Activated CD4-positive, alpha-beta T cell treated with anti-CD3 and anti-CD28 coated beads, Interleukin-2, amount 10 ng/mL, durations not matched to agents 7 days and 5 days (primary cell): ENCODE results near the gene SIRT1. TPM values are rescaled to one million over a fixed set of nuclear protein-coding genes. Genes with fewer than 3 reads are reported as not detected.
"Not testable (repeated sequence)": the region's sequence is repeated elsewhere in the genome, so short reads cannot be mapped to it uniquely, and the experiment has no call there.

Experiments
- CTCF ChIA-PET: fragments of 350-600 bp; sonication (Branson Sonifier 250); formaldehyde crosslinking; loops from one replicate; lab custom pipeline; 2021; ENCODE audit warnings: antibody characterized with exemption; lab: Charles Lee
- POLR2A ChIA-PET: fragments of 350-600 bp; sonication (Branson Sonifier 250); formaldehyde crosslinking; loops from one replicate; lab custom pipeline; 2021; ENCODE audit warnings: antibody characterized with exemption; lab: Charles Lee
- DNase-seq: peaks from one replicate; pipeline ENCODE4 v3.0.0-alpha.2; 2020
- H3K27ac Mint-ChIP-seq: one replicate; pipeline ENCODE4 v1.8.0; 2021; ENCODE audit warnings: mild to moderate bottlenecking, moderate library complexity, mixed read lengths
- H3K27me3 Mint-ChIP-seq: one replicate; pipeline ENCODE4 v1.8.0; 2021; ENCODE audit warnings: mixed read lengths
- H3K36me3 Mint-ChIP-seq: one replicate; pipeline ENCODE4 v1.8.0; 2021; ENCODE audit warnings: low read depth, mixed read lengths
- H3K4me1 Mint-ChIP-seq: one replicate; pipeline ENCODE4 v1.8.0; 2021; ENCODE audit warnings: mixed read lengths
- H3K4me3 Mint-ChIP-seq: one replicate; pipeline ENCODE4 v1.8.0; 2021; ENCODE audit warnings: mild to moderate bottlenecking, moderate library complexity, mixed read lengths
- H3K9me3 Mint-ChIP-seq: one replicate; pipeline ENCODE4 v1.8.0; 2021; ENCODE audit warnings: mixed read lengths
- total RNA-seq, 2 experiments: library from RNA; stranded (reverse); gene quantifications; one replicate each; pipeline ENCODE4 v1.2.3, GENCODE V29; 2021

SIRT1 gene
- 10 to 100 TPM; 21.9 to 25.8 TPM for total RNA-seq

DNA sequence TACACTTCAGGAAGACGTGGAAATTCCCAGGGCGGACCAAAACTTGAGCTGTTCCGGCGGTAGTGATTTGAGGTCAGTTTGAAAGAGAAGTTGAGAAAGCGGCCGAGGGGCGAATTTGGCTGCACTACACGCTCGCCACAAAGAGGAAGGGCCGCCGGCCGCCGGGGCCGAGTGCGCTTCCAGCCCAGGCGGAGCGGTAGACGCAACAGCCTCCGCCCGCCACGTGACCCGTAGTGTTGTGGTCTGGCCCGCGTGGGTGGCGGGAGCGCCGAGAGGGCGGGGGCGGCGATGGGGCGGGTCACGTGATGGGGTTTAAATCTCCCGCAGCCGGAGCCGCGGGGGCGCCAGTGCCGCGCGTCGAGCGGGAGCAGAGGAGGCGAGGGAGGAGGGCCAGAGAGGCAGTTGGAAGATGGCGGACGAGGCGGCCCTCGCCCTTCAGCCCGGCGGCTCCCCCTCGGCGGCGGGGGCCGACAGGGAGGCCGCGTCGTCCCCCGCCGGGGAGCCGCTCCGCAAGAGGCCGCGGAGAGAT is at the start of gene SIRT1:
Gene SIRT1 (plus strand): TSS at position 344 of the 529 bp plus-strand sequence. CDS start 66 bp downstream, at position 410.
- DNase-seq: peak; percentile 94
- H3K4me3 Mint-ChIP-seq: peak within 1 kb of the TSS; percentile 95
- H3K9me3 Mint-ChIP-seq: no peaks in the 10 kb centered on the region
- H3K36me3 Mint-ChIP-seq: peaks cover 26% of the 10 kb centered on the region
- POLR2A ChIA-PET: no interaction called here
- H3K27me3 Mint-ChIP-seq: no peaks in the 10 kb centered on the region
- H3K27ac Mint-ChIP-seq: peak within 1 kb of the TSS; percentile 97
- peaks cover 37% of the 10 kb centered on the region for H3K4me1 Mint-ChIP-seq
- CTCF ChIA-PET: interaction anchor here (0.5 to 1.5 kb wide), 5 partner anchors 12 to 1305 kb away, joined by 3 to 4 read pairs (median 3); no protein-coding TSS in a partner anchor

DNA sequence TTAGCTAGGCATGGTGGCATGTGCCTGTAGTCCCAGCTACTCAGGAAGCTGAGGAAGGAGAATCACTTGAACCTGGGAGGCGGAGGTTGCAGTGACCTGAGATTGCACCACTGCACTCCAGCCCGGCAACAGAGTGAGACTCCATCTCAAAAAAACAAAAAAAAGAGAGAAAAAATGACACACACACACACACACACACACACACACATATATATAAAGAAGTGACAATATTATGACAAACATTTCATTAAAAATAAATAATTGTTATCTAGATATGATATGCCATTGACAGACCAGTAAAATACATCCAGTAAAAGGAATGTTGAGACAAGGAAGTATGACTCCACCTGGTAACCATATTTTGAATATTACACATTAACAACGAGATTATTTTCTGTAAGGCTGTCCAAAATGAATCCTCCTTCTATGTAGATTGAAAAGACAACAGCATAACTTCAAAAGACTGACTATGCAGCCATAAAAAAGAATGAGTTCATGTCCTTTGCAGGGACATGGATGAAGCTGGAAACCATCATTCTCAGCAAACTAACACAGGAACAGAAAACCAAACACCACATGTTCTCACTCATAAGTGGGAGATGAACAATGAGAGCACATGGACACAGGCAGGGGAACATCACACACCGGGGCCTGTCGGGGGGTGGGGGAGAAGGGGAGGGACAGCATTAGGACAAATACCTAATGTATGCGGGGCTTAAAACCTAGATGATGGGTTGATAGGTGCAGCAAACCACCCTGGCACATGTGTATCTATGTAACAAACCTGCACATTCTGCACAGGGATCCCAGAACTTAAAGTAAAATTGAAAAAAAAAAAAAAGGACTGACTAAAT is 48.7 kb upstream of the SIRT1 start:
- not testable (repeated sequence) for H3K4me1 Mint-ChIP-seq, DNase-seq, H3K36me3 Mint-ChIP-seq, H3K27me3 Mint-ChIP-seq, H3K27ac Mint-ChIP-seq, H3K4me3 Mint-ChIP-seq, H3K9me3 Mint-ChIP-seq
- ChIA-PET POLR2A (interaction anchor here (0.6 kb wide), 1 partner anchor 20 kb away, joined by 9 read pairs; no protein-coding TSS in a partner anchor), CTCF (interaction anchor here (0.9 to 2.1 kb wide), 2 partner anchors 11 to 12 kb away, joined by 3 to 6 read pairs; no protein-coding TSS in a partner anchor)

DNA sequence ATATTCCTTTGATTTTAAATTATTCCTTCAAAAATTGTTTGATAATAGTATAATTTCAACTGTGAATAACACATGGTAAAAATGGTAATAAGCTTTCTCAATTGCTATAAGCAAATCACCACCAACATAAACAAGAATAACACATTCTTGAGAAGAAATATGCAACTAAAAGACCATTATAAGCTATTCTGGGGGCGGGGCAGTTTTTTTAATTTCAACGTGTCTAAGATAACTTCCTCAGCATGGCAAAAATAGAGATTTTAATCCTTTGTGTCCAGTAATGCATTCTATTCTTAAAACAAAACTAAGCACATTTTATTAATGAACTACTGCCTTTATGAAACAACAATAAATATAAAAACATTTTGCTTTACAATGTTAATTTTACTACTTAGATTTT is 48.0 kb upstream of the SIRT1 start:
- H3K27me3 Mint-ChIP-seq: no peaks in the 10 kb centered on the region
- no peaks in the 10 kb centered on the region for H3K36me3 Mint-ChIP-seq
- no peak overlapping the region for H3K4me3 Mint-ChIP-seq
- H3K9me3 Mint-ChIP-seq: peaks cover 4% of the 10 kb centered on the region
- no peak for DNase-seq
- CTCF ChIA-PET: interaction anchor here (0.9 to 2.1 kb wide), 2 partner anchors 10 to 13 kb away, joined by 3 to 6 read pairs; no protein-coding TSS in a partner anchor
- POLR2A ChIA-PET: interaction anchor here (0.6 kb wide), 1 partner anchor 20 kb away, joined by 9 read pairs; no protein-coding TSS in a partner anchor
- no peak overlapping the region for H3K27ac Mint-ChIP-seq
- peaks cover 3% of the 10 kb centered on the region for H3K4me1 Mint-ChIP-seq

DNA sequence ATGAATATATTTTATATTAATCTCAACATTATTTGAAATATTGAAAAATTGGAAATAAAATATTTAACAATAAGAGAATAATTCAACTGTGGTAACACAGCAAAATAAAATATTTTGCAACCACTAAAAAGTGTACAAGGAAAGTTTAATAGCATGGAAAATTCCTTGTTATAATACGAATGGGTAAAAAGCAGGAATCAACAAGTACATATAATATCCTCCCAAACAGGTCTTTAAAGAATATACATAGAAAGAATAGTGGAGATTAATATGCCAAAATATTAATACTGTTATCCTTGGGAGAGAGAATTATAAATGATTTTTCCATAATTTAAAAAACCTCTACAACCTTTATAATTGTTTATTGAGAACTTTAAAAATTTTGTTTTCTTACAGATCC is 47.5 kb upstream of the SIRT1 start:
- Mint-ChIP-seq H3K27me3 (no peaks in the 10 kb centered on the region), H3K36me3 (no peaks in the 10 kb centered on the region), H3K9me3 (peaks cover 5% of the 10 kb centered on the region), H3K4me3 (no peak overlapping the region), H3K4me1 (peaks cover 3% of the 10 kb centered on the region), H3K27ac (no peak overlapping the region)
- ChIA-PET POLR2A (interaction anchor here (0.7 kb wide), 1 partner anchor 17 kb away, joined by 3 read pairs; no protein-coding TSS in a partner anchor), CTCF (interaction anchor here (0.9 kb wide), 1 partner anchor 9 kb away, joined by 3 read pairs; no protein-coding TSS in a partner anchor)
- no peak for DNase-seq

DNA sequence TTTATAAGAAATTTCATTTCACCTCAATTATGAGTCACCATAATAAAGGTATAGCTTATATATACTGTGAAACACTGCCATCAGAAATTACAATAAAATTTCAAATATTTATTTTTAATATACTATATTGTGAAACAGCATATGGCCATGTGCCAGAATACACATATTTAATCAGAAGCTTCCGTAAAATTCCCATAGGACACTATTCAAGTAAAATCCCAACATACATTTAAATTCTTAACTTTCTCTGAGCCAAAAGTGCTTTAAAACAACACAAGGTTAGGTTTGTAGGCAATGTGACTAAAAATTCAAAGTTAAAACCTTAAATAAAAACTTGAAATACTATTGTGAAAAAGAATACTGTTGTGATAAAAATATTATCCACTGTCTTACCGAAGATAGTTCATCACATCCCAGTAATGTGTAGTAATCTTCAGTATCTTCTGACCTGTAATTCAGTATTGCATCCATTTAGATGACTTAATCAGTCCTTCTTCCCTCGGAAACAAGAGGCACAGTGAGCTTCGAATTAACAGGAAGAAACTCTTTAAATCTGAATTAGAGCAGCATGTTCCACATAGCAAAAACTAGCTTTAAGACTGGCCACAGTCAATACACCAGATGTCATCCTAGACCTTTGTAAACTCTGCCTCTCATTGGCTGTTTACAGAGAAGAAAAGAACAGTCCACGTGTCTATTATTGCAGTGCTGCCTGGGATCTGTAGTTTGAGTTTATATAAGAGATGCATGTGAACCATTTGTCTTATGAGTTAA is 46.7 kb upstream of the SIRT1 start, which contains the start of gene DNAJC12:
Gene DNAJC12 (minus strand): TSS at position 648 of the 774 bp plus-strand sequence. CDS start 177 bp downstream, at position 471.
- DNase-seq: peak; percentile 8
- H3K36me3 Mint-ChIP-seq: no peaks in the 10 kb centered on the region
- ChIA-PET CTCF (no interaction called here), POLR2A (interaction anchor here (0.7 kb wide), 1 partner anchor 18 kb away, joined by 3 read pairs; no protein-coding TSS in a partner anchor)
- no peaks in the 10 kb centered on the region for H3K27me3 Mint-ChIP-seq
- H3K9me3 Mint-ChIP-seq: peaks cover 9% of the 10 kb centered on the region
- H3K4me1 Mint-ChIP-seq: peaks cover 3% of the 10 kb centered on the region
- peak within 1 kb of the TSS; percentile 34 for H3K4me3 Mint-ChIP-seq
- peak within 1 kb of the TSS; percentile 19 for H3K27ac Mint-ChIP-seq

- H3K4me1 Mint-ChIP-seq, H3K27me3 Mint-ChIP-seq, H3K4me3 Mint-ChIP-seq, H3K27ac Mint-ChIP-seq, DNase-seq, CTCF ChIA-PET, H3K36me3 Mint-ChIP-seq, POLR2A ChIA-PET, H3K9me3 Mint-ChIP-seq: not testable (repeated sequence)
These were observed 44.9 kb upstream of the SIRT1 start for GRCh38 chr10:67839511-67839910.

GRCh38 chr10:67839951-67840350 is 44.5 kb upstream of the SIRT1 start:
- no peak for DNase-seq
- H3K4me3 Mint-ChIP-seq: no peak overlapping the region
- ChIA-PET CTCF (no interaction called here), POLR2A (no interaction called here)
- H3K27ac Mint-ChIP-seq: no peak overlapping the region
- H3K36me3 Mint-ChIP-seq: no peaks in the 10 kb centered on the region
- H3K27me3 Mint-ChIP-seq: no peaks in the 10 kb centered on the region
- H3K9me3 Mint-ChIP-seq: peaks cover 9% of the 10 kb centered on the region
- peaks cover 3% of the 10 kb centered on the region for H3K4me1 Mint-ChIP-seq

DNA sequence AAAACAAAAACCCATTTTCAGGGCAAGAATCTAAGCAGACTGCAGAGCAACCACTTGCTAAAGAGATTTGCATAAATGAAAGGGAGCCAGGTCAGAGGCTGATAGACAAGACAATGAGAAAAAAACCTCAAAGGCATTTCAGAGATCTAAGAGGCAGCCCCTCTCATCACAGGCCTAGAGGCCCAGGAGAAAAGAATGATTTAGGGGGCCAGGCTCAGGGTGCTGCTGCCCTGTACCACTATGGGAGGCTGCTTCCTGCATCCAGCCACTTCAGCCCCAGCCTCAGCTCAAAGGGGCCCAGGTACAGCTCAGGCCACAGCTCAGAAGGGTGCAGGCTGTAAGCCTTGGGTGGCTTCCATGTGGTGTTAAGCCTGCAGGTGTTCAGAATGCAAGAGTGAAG is 42.7 kb upstream of the SIRT1 start:
- no peak overlapping the region for H3K4me3 Mint-ChIP-seq
- no peak for DNase-seq
- peaks cover 9% of the 10 kb centered on the region for H3K9me3 Mint-ChIP-seq
- CTCF ChIA-PET: interaction anchor here (0.5 to 1.1 kb wide), 2 partner anchors 10 to 660 kb away, joined by 3 to 5 read pairs; no protein-coding TSS in a partner anchor
- no peak overlapping the region for H3K27ac Mint-ChIP-seq
- H3K27me3 Mint-ChIP-seq: no peaks in the 10 kb centered on the region
- POLR2A ChIA-PET: no interaction called here
- peaks cover 3% of the 10 kb centered on the region for H3K4me1 Mint-ChIP-seq
- no peaks in the 10 kb centered on the region for H3K36me3 Mint-ChIP-seq

DNA sequence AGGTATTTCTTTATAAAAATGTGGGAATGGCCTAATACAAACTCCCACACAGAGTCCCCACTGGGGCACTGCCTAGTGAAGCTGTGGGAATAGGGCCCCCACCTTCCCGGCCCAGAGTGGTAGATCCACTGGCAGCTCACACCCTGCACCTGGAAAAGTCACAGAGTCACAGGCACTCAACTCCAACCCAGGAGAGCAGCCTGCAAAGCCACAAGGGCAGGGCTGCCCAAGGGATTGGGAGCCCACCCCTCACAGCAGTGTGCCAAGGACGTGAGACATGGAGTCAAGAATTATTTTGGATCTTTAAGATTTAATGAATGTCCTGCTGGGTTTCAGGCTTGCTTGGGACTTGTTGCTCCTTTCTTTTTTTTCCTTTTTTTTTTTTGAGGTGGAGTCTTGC is 41.2 kb upstream of the SIRT1 start:
- no peak overlapping the region for H3K27ac Mint-ChIP-seq
- H3K4me3 Mint-ChIP-seq: no peak overlapping the region
- CTCF ChIA-PET: interaction anchor here (1.5 kb wide), 1 partner anchor 20 kb away, joined by 3 read pairs; no protein-coding TSS in a partner anchor
- no peaks in the 10 kb centered on the region for H3K36me3 Mint-ChIP-seq
- H3K9me3 Mint-ChIP-seq: peaks cover 9% of the 10 kb centered on the region
- POLR2A ChIA-PET: no interaction called here
- H3K4me1 Mint-ChIP-seq: no peaks in the 10 kb centered on the region
- DNase-seq: no peak
- no peaks in the 10 kb centered on the region for H3K27me3 Mint-ChIP-seq

- Mint-ChIP-seq H3K4me3 (peak overlapping the region; percentile 84), H3K27me3 (no peaks in the 10 kb centered on the region), H3K36me3 (peaks cover 4% of the 10 kb centered on the region), H3K9me3 (no peaks in the 10 kb centered on the region), H3K27ac (peak overlapping the region; percentile 93), H3K4me1 (peaks cover 13% of the 10 kb centered on the region)
- POLR2A ChIA-PET: interaction anchor here (0.6 kb wide), 1 partner anchor 217 kb away, joined by 4 read pairs; no protein-coding TSS in a partner anchor
- peak; percentile 95 for DNase-seq
- CTCF ChIA-PET: interaction anchor here (0.7 kb wide), 3 partner anchors 29 to 356 kb away, joined by 3 read pairs; no protein-coding TSS in a partner anchor
These were observed 35.0 kb upstream of the SIRT1 start for GRCh38 chr10:67849331-67850011.

DNA sequence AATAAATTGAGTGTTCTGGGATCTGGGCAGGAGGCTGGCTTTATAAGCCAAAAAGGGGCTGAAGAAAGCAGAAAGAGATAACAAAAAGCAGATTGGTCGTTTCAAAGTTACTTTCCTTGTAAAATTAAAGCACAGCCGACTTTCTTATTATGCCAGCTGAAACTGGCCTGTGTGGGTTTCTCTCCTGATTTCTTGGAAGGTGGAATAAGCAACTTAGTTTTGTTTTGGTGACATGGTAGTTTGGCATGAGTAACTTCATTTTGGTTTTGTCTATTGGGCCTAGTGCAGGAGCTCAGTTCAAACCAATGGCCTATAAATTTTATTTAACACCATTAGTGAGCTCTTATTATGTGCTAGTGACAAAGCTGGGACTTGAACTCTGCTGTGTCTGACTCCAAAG is 33.3 kb upstream of the SIRT1 start:
- CTCF ChIA-PET: interaction anchor here (0.7 to 1.5 kb wide), 3 partner anchors 9 to 456 kb away, joined by 3 to 5 read pairs (median 5); partner anchors contain the start of gene SIRT1
- Mint-ChIP-seq H3K4me3 (no peak overlapping the region), H3K27me3 (no peaks in the 10 kb centered on the region), H3K27ac (no peak overlapping the region), H3K36me3 (peaks cover 4% of the 10 kb centered on the region), H3K4me1 (peaks cover 20% of the 10 kb centered on the region), H3K9me3 (no peaks in the 10 kb centered on the region)
- POLR2A ChIA-PET: no interaction called here
- no peak for DNase-seq
